Stimulated activated CD4-positive, alpha-beta T cell treated with anti-CD3 and anti-CD28 coated beads, Interleukin-1b, Interleukin-23, amount 100 ng/mL, for 4 hours (primary cell): Measurements from ENCODE around the gene DOK7.
A peak's percentile ranks its signal among the peaks of the same experiment; 100 is the strongest.

Experiments used
- DNase-seq, 2 donors: peaks; one replicate each; pipeline ENCODE4 v3.0.0-alpha.2; 2020; ENCODE audit warnings: low read depth in 2 of 2

The DOK7 gene

DNA sequence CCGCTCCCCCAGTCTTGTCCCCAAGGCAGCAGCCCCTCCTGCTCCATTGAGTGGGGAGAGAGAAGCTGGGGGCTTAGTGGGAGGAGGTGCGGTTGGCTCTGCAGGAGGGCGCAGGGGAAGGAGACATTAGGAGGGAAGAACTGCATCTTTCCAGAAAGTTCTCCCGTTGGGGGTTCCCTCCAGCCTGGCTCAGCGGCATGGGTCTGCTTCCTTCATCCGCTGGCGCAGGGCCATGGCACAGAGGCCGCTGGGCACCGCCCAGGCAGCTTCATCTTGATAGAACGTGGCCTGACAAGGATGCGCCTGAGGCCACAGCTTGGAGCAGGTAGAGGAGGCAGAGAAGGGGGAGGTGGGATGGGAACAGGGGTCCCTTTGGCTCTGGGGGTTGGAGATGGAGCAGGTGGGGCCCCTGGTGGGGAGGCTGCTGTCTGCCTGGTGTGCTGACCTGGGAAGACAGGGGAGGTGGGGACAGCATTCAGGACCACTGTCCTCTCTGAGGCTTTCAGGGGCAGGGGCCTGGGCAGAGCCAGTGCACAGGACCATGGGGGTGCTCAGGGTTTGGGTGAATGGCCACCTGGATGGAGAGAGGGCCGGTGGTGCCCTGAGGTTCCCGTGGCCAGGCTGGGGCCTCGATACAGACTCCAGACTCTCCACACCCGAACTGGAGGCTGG is 12.1 kb downstream of the DOK7 start:
- DNase-seq, result no peak

DNA sequence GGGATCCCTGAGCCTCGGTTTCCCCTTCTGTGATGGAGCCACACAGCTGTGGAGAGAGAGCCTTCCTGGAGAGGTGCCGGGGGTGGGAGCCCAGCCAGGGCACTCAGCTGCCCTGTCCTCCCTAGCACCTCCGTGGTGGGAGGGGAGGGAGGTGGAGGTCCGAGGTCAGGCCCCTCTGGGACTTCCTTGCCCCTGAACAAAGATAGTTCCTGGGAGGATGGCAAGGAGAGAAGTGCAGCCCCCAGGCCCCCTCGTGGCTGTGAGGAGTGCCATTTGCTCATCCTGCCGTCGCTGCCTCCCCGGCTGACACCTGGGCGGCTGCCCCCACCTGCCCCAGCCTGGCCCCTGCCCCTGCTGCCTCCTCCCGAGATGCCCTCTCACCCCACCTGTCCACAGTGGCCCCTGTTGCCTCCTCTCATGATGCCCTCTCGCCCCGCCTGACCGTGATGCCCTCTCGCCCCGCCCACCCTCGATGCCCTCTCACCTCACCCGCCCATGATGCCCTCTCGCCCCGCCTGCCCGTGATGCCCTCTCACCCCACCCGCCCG is 12.7 kb downstream of the DOK7 start:
- no peak for DNase-seq

DNA sequence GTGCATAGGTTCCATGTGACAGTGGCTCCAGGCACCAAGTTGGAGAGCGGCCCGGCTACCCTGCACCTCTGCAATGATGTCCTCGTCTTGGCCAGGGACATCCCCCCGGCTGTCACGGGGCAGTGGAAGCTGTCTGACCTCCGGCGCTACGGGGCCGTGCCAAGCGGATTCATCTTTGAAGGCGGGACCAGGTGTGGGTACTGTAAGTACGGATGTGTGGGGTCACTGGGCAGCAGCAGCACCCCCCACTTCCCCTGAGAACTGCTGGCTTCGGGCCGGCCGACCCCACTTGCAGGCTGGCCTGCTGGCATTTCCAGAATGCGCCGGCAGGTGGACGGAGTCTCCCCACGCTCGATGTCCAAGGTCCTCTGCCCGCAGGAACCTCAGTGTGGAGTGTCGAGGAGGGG is 13.2 kb downstream of the DOK7 start:
- DNase-seq, result no peak

DNA sequence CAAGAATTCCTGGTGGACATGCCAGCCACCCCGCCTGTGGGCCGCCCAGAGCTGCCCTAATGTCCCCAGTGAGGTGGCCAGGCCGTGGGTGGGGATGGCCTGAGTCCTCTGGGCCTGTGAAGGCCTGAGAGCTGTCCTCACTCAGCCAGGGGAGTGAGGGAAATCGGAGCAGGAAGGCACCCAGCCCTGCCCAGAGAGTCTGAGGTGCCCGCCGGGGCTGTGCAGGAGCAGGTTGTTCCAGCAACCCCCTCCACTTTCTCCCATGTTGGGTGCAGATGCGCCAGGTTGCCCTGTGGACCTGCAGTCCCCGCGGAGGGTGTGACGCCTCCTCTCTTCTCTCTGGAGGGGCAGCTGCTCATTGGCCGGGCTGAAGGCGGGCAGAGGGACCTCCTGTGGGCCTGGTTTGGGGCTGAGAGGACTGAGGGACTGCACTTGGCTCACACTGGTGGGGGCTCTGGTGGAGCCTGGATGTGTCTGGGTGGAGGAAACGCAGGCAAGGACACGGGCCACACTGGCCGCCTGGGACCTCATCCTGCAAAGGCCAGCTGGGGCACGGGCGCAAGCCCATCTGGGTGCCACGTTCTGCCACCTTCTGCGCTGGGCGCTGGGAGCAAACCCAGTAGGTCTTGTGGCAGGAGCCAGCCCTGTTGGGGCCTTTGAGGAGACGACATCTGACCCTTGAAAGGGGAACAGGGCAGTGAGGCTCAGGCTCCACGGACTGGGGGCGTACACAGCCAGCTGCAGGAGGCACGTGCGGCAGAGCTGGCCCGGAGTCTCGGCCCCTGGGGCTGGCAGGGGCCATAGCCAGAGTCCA is 14.0 kb downstream of the DOK7 start:
- DNase-seq, result no peak

DNA sequence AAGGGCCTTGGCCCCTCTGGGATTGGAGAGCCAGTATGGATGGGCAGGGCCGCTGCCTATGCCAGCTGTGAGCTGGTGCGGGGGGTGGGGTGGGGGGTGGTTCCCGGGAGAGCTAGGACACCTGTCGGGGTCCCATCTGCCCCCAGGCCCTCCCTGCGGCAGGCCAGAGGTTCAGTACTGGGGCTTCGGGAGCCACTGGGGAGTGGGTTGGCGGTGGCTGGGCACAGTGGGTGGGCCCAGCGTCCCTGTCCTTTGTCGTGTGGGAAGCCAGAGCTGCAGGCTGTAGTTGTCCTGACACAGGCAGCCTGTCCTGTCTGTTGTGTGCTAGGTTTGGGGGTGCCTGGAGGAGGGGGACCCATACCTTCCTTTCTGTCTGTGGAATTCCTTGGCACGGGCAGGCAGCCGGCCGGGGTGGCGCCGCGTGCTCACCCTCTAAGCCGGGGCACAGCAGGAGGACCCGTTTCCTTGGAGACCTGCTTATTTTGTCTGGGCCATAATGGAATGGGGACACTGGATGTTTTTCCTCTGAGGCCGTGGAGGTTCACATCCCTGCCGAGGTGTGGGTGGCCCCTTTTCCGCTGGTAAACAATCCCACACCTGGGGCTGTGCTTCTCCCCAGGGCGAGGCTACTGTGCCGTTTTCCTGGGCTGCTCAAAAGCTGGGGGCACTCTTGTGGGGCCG is 14.8 kb downstream of the DOK7 start:
- DNase-seq, result no peak

DNA sequence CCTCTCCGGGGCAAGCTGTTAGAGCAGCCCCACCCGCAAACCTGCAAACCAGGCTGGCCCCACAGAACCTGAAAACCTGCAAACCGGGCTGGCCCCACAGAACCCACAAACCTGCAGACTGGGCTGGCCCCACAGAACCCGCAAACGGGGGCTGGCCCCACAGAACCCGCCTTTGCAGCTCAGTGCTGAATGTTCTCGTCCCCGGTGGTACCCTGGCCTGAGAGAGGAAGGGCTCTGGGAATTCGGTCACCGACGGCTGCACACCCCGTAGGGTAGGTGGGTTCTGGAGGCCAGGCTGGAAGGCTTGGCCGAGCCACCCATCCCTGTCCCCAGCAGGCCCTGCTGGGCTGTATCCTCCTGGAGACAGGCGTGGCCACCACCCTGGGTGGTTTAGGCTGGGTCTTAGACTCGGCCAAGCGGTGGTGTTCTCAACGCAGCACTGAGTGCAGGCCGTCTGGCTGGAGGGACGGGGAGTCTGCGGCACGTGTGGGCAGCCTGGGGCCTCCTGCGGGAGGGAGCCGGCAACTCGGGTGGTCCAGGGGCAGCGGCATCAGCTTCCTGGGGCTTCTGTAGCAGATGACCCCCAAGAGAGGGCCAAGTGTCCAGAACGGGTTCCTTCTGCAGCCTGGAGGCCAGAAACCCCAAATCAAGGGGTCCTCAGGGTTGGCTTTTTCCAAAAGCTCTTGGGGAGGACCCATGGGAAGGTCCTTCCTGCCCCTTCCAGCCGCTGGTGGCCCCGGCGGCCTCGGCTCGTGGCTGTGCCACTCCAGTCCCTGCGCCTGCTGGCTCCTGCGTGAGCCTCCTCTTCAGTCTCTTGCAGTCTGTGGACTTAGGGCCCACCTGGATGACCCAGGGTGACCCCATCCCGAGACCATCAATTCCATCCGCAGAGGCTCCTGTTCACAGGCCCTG is 15.6 kb downstream of the DOK7 start:
- no peak for DNase-seq

DNA sequence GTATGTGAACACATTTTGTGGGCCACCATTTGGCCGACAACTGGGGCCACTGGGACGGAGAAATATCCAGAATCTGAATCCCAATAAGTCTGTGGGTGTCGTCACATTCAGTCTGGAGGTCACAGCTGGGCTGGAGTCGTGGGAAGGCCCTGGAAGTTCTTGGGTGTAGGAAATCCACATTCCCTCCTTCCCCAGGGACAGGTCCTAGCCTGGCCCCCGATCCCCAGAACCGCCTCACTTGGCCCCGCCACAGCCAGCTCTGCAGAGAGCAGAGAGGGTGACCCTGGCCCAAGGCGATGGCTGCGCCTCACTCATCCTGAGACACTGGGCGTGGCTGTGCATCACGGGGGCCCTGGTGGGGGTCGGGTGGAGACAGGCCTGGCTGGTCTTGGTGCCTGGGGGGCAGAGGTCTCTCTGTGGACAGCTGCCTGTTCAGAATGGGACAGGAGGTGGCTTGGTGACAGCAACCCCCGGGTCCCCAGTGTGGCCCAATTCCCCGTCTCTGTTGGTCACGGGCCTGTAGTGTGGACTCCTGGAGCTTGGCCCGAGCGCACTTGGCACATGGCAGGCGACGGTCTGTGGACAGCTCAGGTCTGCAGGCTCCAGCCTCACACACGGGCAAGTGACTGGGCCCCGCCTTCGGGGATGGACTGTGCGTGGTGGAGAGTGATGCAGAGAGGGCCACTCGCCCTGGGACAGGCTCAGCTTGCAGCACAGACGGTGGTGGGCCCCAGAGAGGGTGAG is 16.4 kb downstream of the DOK7 start:
- DNase-seq, result no peak

DNA sequence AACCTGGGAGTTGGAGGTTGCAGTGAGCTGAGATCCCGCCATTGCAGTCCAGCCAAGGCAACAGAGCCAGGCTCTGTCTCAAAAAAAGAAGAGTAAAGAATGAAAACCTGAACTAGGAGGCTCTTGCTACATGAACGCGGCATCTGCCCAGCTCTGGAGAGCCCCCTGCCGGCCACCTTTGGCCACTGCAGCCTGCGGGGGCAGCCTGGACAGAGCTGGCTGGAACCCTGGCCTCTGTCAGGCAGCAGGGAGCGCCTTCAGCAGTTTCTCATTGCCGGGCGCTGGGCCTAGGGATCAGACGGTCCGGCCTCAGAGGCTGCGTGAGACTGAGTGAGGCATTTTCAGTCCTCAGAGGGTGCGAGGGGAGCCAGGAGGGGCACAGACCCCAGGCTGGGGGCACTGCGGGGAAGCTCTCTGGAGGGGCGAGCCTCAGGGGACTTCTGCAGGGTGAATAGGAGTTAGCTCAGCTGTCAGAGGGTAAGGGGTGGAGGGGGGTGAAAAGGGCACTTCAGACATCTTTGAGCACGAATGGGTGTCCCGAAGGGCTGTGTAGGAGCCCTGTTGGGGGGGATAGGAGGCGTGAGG is 17.5 kb downstream of the DOK7 start:
- peak; percentile 60 to 74 for DNase-seq

DNA sequence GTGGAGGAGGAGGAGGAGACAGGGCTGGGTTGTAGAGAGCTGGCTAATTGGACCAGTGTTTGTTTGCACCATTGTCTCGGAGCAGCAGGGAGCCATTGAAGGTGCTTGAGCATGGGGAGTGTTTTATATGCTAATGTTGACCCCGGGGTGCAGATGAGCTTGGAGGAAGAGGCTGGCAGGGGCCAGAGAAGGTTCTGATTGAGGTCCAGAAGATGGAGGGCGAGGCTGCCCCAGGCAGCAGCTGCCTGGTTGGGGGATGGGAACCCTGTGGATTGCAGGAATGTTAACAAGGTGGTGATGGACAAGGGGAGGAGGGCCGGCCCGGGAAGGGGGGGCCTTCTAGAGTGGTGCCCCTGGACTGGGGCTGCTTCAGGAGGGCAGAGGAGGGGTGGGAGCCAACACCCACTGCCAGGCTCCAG is 18.0 kb downstream of the DOK7 start:
- no peak for DNase-seq

DNA sequence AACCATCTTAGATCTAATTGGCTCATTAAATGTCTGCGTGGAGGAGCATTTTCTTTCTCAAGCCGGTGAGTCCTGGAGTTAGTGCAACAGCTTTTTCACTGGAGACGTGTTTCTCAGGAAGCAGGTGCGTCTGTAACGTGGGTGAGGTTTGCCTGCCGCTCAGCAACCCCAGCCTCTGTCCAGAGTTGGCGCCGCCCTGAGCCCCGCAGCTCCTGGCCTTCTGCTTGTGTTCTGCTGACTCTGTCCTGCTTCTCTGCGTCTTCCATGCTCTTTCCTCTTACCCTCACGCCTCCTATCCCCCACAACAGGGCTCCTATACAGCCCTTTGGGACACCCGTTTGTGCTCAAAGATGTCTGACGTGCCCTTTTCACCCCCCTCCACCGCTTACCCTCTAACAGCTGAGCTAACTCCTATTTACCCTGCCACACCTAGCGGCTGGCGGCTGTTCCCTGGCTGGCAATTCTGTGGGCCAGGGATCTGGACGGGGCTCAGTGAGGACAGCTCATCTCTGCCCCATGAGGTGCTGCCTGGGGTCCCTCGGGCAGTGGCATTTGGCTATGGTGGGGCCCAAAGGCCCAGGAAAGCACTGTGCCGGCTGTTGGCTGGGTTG is 18.8 kb downstream of the DOK7 start:
- DNase-seq, result no peak

DNA sequence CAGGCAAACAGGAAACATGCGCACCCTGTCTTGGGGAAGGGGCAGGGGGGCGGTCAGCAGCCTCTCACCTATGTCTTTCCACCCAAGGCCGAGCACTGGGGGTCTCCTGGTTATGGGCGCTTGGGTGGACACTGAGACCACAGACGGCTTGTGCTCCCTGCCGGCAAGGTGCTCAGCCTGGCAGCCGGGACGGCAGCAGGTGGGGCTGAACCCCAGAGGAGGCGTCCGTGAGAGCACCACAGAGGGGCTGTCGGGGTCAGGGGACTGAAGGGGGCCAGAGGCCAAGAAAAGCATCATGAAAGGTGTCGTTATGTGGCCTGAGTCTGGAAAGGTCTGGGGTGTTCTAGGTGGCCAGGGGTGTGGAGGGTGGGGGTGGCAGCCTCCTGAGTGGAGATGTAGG is 19.6 kb downstream of the DOK7 start:
- no peak for DNase-seq

DNA sequence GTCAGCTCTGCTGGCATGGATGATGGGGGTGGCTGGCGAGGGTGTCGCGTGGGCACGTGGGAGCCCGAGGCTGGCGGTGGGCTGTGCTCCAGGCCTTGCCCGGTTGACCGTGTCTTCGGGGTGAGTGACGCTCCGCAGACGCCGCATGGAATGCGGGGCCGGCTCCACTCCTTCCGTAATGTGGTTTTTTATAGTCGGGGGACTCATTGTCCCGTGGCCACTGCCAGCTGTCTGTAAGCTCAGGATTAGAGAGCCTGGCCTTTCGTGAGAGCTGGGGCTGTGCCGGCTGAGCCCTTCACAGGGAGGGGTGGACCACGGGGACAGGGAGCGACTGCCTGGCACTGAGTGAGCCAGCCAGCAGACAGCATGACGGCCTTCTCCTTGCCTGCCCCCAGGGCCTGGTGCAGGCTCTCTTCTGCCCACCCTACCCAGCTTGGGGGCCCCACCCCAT is 20.4 kb downstream of the DOK7 start:
- no peak for DNase-seq

DNA sequence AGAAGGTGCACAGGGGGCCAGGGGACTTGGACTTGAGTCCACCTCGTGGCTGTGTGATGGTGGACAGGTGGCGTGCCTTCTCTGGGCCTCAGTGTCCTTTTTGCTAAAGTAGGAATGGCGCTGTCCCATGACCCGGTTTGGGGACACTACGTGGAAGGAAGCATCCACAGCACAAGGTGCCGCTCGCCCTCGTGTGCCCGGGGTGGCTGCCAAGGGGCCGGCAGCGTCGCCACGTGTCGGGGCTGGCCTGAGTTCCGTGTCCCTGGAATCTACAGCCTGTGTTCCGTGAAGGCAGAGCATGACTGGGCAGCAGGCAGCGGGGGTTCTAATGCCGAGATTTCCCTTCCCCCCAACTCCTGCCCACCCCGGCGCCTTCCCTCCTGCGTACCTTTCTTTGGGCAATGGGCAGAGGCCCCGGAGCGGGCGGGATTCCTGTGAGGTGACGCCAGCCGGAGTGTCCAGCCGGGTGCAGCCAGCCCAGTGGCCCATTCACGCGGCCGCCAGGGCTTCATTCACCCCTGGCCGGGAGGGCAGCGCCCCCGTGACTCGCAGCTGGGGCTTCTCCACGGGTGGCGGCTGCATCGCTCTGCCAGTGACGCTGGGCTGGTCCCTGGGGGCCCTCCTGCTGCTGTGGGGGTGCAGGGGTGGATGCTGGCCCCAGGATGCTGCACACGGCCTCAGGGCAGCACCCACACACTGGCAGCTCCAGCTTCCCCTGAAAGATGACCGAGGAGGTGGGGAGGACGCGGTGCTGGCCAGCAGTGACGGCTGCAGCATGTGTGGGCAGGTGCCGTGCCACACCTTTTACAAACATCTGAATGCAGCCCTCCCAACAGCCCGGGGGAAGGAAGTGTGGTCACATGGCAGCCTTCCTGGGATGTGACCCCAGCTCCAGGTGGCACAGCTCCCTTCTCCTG is 21.2 kb downstream of the DOK7 start:
- no peak for DNase-seq

DNA sequence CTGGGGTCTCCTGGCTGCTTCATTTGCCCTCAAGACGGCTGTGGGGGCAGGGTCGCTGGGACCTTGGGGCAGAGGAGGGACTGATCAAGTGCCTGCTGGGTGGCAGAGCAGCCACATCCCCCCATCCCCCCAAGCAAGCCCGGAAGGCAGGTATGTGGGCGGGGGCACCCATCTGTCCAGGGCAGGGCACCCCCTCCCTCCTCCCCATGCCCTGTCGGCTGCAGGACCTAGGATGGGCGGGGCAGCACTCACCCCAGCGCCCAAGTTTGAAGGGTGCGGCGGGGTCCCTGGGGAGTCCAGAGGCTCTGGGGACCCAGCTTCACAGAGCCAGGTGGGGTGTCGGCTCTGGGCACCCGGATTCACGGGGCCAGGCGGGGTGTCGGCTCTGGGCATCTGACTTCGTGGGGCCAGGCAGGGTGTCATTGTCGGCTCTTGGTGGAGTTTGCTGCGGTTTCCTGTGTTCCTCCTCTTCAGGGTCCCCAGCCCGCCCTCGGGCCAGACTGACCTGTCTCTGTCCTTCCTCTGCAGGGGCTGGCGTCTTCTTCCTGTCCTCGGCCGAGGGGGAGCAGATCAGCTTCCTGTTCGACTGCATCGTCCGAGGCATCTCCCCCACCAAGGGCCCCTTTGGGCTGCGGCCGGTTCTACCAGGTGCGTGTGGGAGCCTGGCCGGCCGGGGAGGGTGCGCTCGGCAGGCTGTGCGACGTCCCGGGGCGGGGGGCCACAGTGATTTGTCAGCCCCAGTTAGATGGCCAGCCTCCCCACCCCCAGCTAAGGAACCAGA is 22.1 kb downstream of the DOK7 start:
- DNase-seq, result no peak

DNA sequence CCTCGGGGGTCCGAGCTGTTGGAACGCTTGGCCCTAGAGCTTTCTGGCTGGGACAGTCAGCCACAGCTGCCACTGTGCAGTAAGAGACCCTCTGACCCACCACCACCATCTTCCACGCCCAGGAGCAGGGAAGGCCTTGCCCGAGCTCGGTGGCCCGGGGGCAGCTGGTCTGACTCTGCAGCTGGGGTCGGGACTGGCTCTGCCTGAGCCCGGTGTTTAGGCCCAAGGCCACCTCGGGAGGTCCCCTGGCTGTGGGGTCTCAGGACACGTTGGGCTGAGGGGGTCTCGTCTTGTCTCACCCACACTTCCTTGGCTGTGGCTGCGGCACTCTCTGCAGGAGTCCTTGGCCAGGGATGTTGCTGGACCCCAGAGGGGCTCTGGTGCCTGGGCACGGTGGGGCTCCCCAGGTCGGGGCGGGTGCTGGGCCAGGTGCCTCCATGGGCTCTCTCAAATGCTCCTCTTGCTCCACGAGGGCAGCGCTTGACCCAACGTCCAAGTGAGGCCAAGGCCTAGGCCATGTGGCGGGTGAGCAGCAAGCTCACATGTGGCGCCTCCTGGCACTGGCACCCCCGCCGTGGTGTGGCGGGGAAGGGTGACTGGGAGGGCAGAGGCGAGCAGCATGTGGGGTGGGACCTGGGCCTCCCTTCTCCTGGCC is 22.9 kb downstream of the DOK7 start:
- no peak for DNase-seq

DNA sequence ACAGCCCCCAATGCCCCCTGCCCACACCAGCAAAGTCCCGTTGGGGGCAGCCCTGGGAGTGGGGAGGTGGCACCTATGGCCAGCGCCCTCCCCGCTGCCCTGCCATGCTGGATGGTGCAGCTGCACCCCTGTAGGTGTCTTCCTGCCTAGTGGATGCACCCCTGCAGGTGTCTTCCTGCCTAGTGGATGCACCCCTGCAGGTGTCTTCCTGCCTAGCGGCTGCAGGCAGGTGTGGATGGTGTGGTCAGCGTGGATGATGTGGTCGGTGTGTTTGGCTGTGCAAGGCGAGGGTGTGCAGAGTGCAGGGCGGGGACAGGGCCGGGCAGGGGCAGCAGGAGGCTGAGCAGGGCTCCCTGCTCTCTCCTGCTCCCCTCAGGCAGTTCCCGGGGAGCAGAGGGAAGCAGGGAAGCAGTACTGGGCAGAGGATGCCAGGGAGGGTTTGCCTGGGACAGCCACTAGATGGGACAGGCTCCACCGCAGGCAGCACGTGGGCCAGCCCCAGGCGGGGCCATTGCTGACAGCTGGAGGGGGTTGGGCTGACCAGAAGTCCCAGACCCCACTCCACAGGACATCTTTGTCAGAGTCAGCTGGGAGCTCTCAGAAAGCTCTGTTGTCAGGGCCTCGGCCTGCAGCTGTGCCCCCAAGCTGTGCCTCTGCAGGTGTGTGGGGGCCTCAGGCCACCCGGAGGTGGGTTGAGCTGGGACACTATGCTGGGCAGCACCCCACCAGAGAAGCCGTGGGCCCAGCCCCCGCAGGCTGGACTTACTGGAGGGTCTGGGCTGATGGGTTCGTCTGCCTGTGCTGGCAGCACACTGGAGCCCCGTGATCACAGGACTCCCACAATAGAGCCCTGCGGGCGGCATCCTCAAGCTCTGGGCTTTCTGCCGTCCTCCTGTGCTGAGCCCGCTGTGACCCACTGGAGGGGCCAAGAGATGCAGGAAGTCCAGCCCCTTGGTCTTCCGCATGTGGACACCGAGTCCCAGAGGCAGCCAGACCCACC is 23.7 kb downstream of the DOK7 start:
- DNase-seq, result no peak
